ENCODE results near the gene HRNR.

DNA sequence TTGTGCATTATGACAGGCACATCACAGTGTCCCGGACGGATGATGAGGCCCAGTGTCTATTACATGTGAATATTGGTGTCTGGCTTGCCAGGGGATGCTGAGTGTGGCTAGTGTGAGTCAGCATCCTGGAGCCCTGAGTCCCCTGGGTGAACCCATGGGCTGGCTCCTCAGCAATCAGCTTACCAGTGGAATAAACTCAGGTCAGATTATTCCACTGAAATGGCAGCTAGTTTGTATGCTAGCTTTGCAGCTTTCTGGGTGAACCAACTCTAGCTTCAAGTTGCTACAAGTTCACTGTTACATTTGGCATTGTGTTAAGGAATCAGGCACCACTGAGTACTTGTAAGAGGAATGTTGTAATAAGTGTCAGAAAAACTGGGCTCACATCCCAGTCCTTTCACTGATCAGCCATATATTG lies 41.0 kb downstream of the HRNR start:
- TF ChIP-seq POLR2A (IDR thresholded peaks at IDR 0.05; ENCODE audit: low read depth, low read length), result no peak
- no peak for TF ChIP-seq TAF1 (IDR thresholded peaks at IDR 0.05; ENCODE audit: borderline replicate concordance, low read depth, low read length)

Measured in GM12892 (cell line).